GM18508 (cell line): Measurements from ENCODE around the gene FOXQ1.

Source experiments
- ATAC-seq: cut with Tn5 transposase; IDR thresholded peaks from one replicate; pipeline ENCODE4 v1.9.1; 2021; ENCODE audit warnings: moderate number of reproducible peaks; ENCODE audit not compliant: insufficient read depth, unreplicated experiment

Gene FOXQ1

DNA sequence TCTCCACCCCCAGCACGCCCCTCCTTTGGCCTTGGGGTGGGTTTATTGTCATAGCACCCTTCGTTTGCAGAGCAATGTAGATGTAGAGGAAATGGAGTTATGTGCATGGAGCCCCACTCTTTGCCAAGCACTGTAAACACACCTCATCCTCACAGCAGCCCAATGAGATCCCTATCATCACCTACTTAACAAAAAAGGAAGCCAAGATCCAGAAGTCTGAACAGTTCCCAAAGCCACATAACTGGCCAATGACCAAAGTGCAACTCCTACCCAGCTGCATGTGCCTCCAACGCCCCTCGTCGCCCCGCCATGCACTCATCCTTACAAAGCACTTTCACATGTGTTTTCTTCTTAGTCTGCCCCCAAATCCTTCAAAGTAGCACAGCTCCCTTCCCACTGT lies 21.8 kb upstream of the FOXQ1 start:
- no peak for ATAC-seq

DNA sequence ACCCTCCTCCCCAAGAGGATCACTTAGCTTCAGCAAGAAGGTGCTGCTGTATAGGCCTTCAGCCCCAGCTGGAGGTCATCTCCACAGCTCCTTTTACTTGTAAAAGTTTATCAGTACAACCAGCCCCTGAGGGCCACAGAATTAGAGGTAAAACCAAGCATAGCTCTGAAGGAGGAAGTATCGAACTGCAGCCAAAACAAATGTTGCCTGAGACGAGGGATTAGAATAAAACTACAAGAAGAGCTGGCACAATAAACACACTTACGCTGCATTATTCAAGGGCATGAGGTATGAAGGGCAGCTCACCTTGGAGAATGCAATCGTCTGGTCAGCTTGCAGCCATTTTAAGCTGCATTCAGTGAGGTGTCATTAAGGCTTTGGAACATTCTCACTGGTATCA lies 21.1 kb upstream of the FOXQ1 start:
- ATAC-seq = no peak

DNA sequence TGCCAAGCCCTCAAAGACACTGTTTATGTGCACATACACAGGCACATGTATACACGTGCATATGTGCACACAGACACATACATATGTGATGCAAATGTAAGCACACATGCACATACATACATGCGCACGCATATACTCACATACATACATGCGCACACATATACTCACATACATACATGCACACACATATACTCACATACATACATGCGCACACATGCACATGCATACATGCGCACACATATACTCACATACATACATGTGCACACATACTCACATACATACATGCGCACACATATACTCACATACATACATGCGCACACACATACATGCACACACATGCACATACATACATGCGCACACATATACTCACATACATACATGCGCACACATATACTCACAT lies 20.5 kb upstream of the FOXQ1 start:
- ATAC-seq = no peak

DNA sequence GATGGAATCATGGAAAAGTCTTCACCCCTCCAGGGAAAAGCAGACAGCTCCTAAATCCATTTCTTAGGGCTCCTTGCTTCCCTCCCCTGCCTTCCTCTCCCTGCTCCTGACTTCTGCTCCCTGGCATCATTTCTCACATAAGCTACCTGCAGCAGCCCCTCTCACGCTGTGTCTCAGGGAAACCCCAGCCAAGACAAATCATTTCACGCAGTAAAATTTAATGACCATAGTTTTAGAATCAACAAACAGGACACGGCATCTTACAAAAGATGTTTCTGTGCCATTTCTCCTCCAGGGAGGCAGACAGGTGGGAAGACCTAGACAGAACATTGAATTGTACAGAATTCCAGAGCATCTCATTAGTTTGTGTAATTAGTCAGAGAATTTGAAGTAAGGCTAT lies 16.5 kb upstream of the FOXQ1 start:
- no peak for ATAC-seq

DNA sequence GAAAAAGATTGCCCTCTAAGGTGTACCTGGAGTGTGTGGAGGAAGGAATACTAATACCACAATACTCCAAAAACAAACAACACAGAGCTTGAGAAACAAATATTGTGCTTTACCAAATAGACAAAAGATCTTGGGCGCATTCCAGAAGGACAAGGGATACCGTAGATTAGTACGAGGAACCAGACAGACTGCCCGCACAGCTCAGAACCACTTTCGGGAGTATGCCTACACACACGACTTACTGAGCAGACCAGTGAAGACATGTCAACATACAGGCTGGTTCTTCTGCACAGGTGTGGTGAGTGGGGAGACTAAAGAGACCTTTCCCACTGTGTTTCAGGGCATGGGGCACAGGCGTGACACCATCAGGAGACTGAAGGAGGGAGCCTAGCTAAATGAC lies 15.8 kb upstream of the FOXQ1 start:
- ATAC-seq = no peak

DNA sequence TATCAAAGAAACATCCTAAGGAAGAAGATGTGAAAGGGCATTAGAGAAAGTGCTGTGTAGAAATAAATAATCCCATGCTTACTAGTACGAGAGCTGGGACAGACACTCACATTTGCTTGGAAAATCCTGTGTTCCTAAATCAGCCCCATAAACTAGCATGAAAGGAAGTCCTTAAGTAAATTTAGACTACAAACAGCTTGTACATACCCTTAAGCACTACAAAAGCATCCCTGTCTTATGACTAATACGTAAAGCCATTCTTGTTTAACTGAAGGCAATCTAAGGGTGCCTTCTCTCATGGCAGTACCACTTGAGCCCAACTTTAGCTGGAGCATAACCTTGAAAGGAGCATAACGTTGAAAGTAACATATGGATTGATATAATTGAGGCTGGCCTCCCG lies 15.4 kb upstream of the FOXQ1 start:
- ATAC-seq = no peak

DNA sequence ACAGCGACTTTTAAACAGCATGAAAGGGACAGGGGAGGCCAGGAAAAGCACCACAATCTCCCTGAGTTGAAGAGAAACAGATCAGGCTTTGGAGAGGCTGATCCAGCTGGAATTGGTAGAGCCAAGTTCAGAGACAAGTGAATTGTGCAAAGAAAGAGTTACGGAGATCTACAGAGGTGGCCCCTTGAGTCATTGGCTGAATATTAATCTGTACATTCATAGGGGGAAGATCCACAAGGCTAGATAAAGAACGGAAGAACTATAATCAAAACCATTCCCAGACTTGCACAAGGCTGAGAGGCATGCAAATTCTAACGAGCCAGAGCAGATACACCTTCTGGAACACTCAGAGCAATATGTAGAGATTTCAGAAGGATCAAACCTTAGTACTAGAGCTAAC lies 14.2 kb upstream of the FOXQ1 start:
- no peak for ATAC-seq

DNA sequence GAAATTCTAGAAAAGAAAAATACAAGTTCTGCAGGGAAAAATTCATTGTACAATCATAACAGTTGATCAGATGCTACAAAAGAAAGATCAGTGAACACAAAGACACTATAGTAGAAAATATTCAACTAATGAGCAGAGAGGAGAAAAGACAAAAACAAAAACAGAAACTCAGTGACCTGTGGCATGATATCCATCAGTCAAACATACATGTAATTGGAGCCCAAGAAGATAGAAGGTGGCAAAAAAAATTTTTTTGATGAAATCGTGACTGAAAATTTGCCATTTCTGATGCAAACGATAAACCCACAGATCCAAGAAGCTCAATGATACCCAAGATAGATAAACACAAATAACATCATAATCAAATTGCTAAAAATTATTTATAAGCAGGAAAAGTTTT lies 13.1 kb upstream of the FOXQ1 start:
- no peak for ATAC-seq

DNA sequence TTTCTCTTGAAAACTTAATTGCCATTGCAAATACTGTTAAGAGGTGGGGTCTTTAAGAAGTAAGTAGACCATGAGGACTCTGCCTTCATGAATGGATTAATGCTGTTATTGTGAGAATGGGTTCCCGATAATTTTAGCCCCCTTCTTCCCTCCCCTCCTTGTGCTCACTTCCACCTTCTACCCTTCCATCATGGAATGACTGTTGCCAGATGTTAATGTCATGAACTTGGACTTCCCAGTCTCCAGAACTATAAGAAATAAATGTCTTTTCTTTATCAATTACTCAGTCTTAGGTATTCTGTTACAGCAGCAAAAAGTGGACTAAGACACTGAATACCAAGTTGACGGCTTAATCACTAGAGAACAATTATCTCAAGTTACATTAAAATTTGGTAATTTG lies 5.8 kb upstream of the FOXQ1 start:
- no peak for ATAC-seq

DNA sequence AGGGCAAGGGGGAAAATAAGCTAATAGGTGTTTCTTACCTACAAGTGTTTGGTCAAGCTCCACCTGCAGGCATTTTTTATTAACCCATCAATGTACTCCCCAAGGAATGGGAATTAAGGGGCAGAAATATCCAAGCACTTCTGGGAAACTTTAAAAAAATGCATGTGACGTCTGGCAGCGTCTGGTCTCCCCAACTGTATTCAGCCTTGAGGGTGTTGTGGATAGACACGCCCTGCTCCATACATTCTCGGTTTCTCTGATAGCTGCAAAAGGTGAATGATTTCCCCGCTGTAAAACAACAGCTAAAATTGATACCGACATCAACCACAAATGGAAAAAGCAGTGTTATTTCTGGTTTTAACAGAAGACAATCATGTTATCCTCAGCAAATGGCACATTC lies 2.5 kb upstream of the FOXQ1 start:
- no peak for ATAC-seq

DNA sequence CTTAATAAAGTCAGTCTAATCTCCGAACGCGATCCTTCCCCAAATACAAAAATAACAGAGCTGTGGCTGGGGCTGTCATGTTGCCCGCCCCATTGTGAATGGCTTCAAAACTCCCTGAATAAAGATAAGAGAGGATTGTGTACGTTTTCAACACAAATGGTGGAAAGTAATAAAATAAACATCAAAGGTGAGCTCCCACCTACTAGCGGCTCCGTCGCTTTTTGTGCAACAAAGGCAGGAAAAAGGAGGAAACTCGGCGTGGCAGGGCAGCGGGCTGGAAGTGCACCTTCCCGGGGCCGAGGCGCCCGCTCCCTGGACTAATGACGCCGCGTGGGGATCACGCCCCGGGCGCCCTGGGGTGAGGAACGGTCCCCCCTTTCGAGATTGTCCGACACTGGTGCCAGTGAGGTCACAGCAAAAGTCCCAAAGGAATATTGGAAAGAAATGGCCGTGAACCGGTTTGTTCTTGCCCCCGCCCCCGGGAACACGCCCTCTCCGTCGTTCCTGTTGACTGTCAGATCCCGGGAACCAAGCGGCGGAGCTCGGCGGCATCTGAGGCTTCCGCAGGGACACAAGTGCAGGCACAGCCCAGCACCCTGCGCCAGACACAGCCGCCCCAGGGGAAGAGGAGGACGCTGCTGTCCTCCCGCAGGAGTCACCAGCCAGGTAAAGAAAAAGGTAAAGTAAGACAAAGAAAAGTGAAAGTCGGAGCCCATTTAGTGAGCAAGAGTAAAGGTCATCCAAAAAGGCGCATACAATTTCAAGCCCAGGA lies 1.1 kb upstream of the FOXQ1 start:
- no peak for ATAC-seq

DNA sequence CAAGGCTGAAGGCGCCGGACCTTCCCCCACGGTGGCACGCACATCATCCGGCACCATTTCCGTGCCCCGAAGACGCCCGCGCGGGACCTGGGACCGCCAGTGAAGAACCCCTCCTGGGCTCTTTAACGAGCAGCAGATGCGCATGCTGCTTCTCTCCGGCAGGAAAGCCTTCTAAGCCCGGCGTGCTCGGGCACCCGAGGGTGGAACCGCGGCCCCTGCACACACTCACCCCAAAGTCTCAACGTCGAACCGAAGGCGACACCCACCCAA lies 240 bp downstream of the FOXQ1 start:
- no peak for ATAC-seq

DNA sequence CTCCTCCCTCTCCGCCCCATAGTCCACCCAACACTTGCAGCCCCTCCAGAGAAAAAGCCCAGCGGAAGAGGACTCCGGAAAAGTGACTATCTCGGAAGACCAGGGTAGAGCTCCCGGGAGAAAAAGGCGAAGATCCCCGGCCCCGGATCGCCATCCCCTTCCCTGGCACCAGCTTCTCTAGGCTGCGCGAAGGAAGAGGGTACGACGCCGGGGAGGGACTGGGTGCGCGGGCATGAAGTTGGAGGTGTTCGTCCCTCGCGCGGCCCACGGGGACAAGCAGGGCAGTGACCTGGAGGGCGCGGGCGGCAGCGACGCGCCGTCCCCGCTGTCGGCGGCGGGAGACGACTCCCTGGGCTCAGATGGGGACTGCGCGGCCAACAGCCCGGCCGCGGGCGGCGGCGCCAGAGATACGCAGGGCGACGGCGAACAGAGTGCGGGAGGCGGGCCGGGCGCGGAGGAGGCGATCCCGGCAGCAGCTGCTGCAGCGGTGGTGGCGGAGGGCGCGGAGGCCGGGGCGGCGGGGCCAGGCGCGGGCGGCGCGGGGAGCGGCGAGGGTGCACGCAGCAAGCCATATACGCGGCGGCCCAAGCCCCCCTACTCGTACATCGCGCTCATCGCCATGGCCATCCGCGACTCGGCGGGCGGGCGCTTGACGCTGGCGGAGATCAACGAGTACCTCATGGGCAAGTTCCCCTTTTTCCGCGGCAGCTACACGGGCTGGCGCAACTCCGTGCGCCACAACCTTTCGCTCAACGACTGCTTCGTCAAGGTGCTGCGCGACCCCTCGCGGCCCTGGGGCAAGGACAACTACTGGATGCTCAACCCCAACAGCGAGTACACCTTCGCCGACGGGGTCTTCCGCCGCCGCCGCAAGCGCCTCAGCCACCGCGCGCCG lies 822 bp downstream of the FOXQ1 start:
- ATAC-seq = no peak

DNA sequence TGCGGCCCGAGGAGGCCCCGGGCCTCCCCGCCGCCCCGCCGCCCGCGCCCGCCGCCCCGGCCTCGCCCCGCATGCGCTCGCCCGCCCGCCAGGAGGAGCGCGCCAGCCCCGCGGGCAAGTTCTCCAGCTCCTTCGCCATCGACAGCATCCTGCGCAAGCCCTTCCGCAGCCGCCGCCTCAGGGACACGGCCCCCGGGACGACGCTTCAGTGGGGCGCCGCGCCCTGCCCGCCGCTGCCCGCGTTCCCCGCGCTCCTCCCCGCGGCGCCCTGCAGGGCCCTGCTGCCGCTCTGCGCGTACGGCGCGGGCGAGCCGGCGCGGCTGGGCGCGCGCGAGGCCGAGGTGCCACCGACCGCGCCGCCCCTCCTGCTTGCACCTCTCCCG lies 1.5 kb downstream of the FOXQ1 start:
- ATAC-seq = no peak

DNA sequence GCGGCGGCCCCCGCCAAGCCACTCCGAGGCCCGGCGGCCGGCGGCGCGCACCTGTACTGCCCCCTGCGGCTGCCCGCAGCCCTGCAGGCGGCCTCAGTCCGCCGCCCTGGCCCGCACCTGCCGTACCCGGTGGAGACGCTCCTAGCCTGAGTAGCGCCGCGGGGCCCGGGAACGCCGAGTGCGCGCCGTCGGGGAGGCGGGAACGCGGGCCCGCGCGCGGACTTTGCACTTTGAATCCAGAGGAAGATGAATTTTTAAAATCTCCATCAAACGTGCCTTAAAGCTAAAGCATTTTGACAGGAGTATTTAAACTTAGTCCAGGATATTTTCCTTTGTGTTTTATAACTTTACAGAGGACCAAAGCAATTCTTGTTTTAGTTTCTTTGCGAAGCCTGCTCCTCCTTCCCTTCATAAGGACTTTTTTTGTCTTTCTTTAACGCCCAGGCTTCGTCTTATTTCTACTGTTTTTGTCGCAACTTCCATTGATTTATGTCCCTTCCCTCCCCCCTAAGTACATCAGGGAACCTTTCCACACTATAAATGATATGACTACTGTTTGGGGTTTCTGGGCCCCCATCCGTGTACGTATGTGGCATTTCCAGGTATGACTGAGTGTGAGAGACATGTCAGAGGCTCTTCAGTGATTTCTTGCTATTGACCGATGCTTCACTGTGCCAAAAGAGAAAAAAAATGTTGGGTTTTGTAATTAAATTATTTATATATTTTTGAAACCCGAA lies 2.0 kb downstream of the FOXQ1 start:
- no peak for ATAC-seq

DNA sequence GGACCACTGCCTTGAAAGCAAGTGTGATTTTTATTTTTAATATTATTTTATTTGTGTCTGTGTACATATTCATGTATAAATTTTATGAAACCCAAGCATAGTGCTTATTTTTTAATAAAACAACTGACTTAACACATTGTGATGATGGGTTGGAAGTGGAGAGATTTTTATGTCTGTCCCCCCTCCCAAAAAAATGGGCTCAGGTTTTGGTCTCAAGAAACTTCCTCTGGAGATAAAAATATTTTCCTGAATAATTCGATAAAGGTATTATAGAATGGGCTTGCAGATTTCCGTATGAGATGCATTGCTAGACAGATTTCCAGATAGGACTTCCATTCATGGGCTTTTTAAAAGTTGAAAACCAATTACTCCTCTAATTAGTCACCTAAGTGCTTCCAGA lies 2.7 kb downstream of the FOXQ1 start:
- no peak for ATAC-seq

DNA sequence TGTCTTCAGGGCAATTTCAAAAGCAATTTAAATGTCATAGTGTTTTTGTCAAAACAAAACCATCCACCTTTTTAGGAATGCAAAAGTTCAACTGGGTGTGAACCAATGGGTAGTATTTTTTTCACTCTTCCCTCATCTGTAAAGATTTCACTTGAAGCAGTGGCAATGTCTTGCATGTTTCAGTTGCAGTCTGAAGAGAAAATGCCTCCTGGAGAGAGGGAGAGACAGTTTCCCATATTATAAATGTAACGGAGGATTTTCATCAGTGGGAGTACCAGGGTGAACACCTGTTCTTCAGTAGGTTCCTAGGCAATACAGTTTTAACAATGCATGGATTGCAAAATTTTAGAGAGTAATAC lies 3.3 kb downstream of the FOXQ1 start:
- no peak for ATAC-seq

DNA sequence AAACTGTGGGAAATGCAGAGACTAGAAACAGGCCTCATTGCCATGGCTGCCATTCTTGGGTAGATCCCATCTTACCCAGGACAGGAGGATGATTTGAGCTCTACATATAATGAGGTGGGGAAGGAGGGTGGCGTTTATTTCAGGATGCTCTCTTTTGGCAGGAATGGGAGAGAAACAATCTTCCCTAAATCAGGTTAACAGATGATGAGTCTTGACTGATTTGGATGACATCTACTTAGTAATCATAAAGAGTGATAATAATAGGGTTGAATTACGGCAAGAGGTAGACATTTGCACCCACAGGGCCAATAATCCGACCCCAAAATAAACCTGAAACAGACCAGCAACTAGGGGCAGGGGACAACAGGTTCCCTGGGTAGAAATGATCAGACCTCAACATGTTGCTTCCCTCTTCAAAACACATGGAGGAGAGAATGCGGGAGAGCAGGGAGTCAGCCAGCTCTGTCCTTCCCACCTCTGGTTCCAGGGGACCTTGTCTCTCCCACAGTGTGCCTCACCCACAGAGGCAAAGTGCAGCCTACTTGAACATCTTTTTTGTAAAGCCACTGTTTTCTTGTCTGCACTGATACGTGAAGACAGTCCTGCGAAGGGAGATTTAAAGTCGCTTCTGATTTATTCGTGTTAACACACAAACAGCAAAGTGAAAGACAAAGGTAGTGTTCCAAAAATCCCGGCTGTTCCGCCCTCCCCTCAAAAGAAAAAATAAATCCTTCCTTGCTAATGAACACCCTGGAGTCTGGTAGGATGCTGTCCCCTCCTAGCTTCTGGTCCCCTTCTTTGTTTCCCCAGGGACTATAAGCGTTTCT lies 3.9 kb downstream of the FOXQ1 start:
- ATAC-seq = no peak

DNA sequence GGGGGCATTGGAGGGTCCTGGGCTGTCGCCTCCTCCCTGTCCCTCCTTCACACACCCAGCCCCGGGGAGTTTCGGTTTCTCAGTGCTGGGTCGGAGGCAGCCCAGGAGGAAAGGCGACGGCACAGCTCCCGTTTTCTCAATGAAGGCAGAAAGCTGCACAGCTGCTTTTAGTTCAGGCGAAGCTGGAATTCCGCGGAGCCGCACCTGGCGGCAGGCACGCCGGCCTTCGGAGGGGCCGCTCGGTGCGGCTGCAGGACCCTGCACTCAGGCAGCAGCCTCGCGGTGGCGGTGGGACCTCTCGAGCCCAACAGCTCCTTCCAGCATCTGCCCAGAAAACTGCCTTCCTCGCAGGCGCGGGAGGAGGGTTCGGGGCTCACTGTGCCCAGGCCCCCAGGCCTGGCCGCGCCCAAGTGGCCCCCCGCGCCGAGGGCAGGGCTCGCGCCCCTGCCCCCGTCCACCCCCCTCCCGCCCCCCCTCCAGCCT lies 4.6 kb downstream of the FOXQ1 start:
- ATAC-seq = no peak

DNA sequence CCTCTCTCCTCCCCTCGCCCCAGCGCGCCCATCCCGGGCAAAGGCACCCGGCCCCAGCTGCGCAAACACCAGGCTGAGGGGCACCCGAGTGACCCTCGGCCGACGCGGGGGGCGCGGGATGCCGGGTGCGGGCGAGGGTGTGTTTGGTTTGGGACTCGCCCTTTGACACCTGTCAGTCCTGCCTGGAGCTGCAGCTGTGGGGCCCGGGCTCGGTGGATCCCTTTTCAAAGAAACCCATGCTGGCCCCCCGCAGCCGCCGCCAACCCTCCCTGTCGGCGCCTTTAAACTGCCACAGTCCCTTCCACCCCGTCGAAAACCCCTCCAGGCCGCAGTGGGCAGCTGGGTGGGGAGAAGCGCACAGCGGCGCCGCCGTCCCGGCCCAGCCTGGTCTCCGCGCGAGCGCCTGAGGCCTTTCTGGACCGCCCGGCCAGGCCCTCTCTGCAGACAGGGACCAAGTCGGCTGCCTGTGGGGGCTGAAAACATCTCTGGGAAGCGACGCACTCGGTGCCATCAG lies 5.5 kb downstream of the FOXQ1 start:
- ATAC-seq = no peak
